Breast epithelium (tissue), 4 donors: ENCODE results near the gene UTS2R. TPM values are rescaled to one million over a fixed set of nuclear protein-coding genes. Genes with fewer than 3 reads are reported as not detected.

ENCODE experiments used
- DNase-seq, 2 donors: peaks; one replicate each; pipeline ENCODE4 v3.0.0-alpha.2; 2019; ENCODE audit warnings: low spot score in 2 of 2
- H3K27ac ChIP-seq, 2 donors: fragments of 200-600 bp; sonication (generic) in 1 of 2; one replicate each; pipeline ENCODE4 v1.5.1; 2016 to 2019; ENCODE audit warnings: mild to moderate bottlenecking in 1 of 2
- H3K27me3 ChIP-seq, 2 donors: fragments of 200-600 bp; sonication (generic) in 1 of 2; one replicate each; pipeline versions ENCODE4 v1.5.1 to v1.6.0; 2017 to 2019; ENCODE audit warnings: control low read depth in 1 of 2, mild to moderate bottlenecking in 1 of 2
- H3K36me3 ChIP-seq: fragments of 200-600 bp; one replicate; pipeline ENCODE4 v1.5.1; 2019
- H3K4me1 ChIP-seq, 2 donors: fragments of 200-600 bp; sonication (generic); one replicate each; pipeline ENCODE4 v1.5.1; 2016 to 2019; ENCODE audit warnings: control low read depth in 1 of 2
- H3K4me3 ChIP-seq, 3 donors: fragments of 200-600 bp; sonication (generic); 1 replicate in 2 of 3; 2 replicates in 1 of 3; pipeline ENCODE4 v1.5.1; 2016 to 2019; ENCODE audit warnings: mild to moderate bottlenecking in 3 of 3, moderate library complexity in 2 of 3
- H3K9me3 ChIP-seq, 2 donors: fragments of 200-600 bp; sonication (generic) in 1 of 2; one replicate each; pipeline ENCODE4 v1.5.1; 2016 to 2019; ENCODE audit warnings: control low read depth in 1 of 2
- CTCF ChIP-seq, 3 donors: fragments of 450-650 bp; IDR thresholded peaks; one replicate each; pipeline ENCODE4 v1.5.1; 2016 to 2017; ENCODE audit warnings: antibody characterized with exemption in 3 of 3, mild to moderate bottlenecking in 3 of 3, moderate library complexity in 3 of 3
- POLR2A ChIP-seq: fragments of 450-650 bp; IDR thresholded peaks from one replicate; pipeline ENCODE4 v1.6.1; 2016; ENCODE audit warnings: antibody characterized with exemption, mild to moderate bottlenecking, moderate library complexity
- POLR2AphosphoS5 ChIP-seq, 3 donors: sonication (generic); formaldehyde crosslinking; IDR thresholded peaks; one replicate each; pipeline ENCODE4 v1.6.1; 2017; ENCODE audit warnings: antibody characterized with exemption in 3 of 3
- intact Hi-C: fragments of 100-400 bp; cut with DNase I; formaldehyde crosslinking; loops from one replicate; pipeline ENCODE4 v1.15.1; 2023; ENCODE audit warnings: low total_unique reads
- total RNA-seq, 3 donors: library from RNA; depleted of rRNA; stranded (reverse); fragments of >200 nt; gene quantifications; one replicate each; pipeline ENCODE4 v1.1.0, GENCODE V29; 2016

Gene UTS2R
- total RNA-seq, 3 donors from 2014 or later = 0.33 TPM; not detected in 2

- peaks cover 5 to 12% of the 10 kb centered on the region in 2 donors for H3K4me1 ChIP-seq
- no peak overlapping the region for H3K27ac ChIP-seq
- intact Hi-C loops = loop anchor here (10.0 kb wide), 2 partner anchors 84 to 124 kb away; no protein-coding TSS in a partner anchor
- DNase-seq = no peak
- no peaks in the 10 kb centered on the region for H3K9me3 ChIP-seq
- no peak for TF ChIP-seq POLR2AphosphoS5 (IDR thresholded peaks at IDR 0.05)
- H3K4me3 ChIP-seq = no peak overlapping the region
- no peaks in the 10 kb centered on the region for H3K36me3 ChIP-seq
- no peaks in the 10 kb centered on the region for H3K27me3 ChIP-seq
Observed at GRCh38 chr17:82328141-82328993, 43.2 kb upstream of the UTS2R start.

DNA sequence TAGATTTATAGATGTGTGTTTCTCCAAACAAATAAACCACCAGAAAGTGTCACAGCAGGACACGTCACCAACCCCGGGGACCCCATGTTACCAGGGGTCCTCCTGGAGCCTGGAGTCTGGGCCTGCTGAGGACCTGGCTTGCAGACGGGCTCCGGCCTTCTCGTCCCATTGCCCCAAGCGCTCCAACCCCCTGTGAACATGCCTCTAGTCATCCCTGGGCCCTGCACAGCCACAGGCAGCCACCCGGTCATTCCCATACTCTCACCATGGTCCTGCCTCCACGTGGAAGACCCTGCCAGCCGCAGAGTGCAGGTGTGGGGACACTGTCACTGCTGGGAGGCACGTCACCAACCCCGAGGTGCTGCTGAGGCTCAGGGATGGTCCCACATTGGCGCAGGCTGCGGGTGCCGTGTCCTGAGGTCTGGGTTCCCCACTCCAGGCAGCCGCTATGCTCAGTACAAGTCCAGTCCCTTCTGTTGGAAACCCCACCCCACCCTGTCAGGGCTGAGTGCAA, 42.5 kb upstream of the UTS2R start:
- Histone ChIP-seq H3K4me3 (no peak overlapping the region), H3K9me3 (no peaks in the 10 kb centered on the region), H3K4me1 (peaks cover 5 to 12% of the 10 kb centered on the region in 2 donors), H3K27me3 (no peaks in the 10 kb centered on the region), H3K27ac (no peak overlapping the region), H3K36me3 (no peaks in the 10 kb centered on the region)
- DNase-seq = no peak
- intact Hi-C loops = loop anchor here (10.0 kb wide), 2 partner anchors 84 to 124 kb away; no protein-coding TSS in a partner anchor
- TF ChIP-seq POLR2AphosphoS5 (IDR thresholded peaks at IDR 0.05) = no peak

DNA sequence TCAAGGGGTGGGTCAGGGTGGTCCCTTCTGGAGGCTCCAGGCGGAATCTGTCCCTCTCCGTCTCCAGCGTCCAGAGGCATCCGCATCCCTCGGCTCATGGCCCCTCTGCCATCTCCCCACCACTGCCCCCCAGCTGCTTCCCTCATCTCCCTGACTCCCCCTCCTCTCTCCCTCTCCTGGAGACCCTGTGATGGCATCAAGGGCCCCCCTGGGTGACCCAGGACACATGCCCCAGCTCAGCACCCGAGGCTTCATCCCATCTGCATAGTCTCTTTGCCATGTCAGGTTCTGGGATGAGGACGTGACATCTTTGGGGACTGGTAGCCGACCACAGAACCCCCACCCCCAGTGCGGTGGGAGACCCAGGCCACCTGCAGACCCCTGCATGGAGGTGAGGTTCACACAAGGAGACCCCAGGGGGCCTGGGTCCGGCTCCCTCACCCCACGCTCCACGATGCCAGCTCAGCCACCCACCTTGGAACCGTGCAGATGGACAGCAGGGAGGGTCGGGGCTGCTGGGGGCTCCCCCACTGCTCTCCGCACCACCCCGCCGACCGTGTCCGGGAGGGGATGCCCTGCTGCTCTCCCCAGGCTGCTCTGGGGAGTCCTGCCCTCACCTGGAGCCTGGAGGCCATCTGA, 41.8 kb upstream of the UTS2R start:
- Histone ChIP-seq H3K36me3 (no peaks in the 10 kb centered on the region), H3K27me3 (no peaks in the 10 kb centered on the region), H3K27ac (no peak overlapping the region), H3K4me1 (peaks cover 5 to 14% of the 10 kb centered on the region in 2 donors), H3K9me3 (no peaks in the 10 kb centered on the region), H3K4me3 (no peak overlapping the region)
- no peak for TF ChIP-seq POLR2AphosphoS5 (IDR thresholded peaks at IDR 0.05)
- TF ChIP-seq CTCF (IDR thresholded peaks at IDR 0.05) = no peak
- TF ChIP-seq POLR2A = no peak
- intact Hi-C loops = loop anchor here (10.0 kb wide), 2 partner anchors 85 to 125 kb away; no protein-coding TSS in a partner anchor
- no peak for DNase-seq

- H3K27ac ChIP-seq = no peak overlapping the region
- intact Hi-C loops = no loop called here
- H3K4me3 ChIP-seq = peak overlapping the region in 1 of 3 donors; percentile 11
- H3K27me3 ChIP-seq = no peaks in the 10 kb centered on the region
- peaks cover 5 to 15% of the 10 kb centered on the region in 2 donors for H3K4me1 ChIP-seq
- DNase-seq = no peak
- H3K36me3 ChIP-seq = no peaks in the 10 kb centered on the region
- no peak for TF ChIP-seq POLR2AphosphoS5 (IDR thresholded peaks at IDR 0.05)
- no peak for TF ChIP-seq CTCF (IDR thresholded peaks at IDR 0.05)
- TF ChIP-seq POLR2A = no peak
- H3K9me3 ChIP-seq = no peaks in the 10 kb centered on the region
Observed at GRCh38 chr17:82330322-82331239, 41.0 kb upstream of the UTS2R start.

DNA sequence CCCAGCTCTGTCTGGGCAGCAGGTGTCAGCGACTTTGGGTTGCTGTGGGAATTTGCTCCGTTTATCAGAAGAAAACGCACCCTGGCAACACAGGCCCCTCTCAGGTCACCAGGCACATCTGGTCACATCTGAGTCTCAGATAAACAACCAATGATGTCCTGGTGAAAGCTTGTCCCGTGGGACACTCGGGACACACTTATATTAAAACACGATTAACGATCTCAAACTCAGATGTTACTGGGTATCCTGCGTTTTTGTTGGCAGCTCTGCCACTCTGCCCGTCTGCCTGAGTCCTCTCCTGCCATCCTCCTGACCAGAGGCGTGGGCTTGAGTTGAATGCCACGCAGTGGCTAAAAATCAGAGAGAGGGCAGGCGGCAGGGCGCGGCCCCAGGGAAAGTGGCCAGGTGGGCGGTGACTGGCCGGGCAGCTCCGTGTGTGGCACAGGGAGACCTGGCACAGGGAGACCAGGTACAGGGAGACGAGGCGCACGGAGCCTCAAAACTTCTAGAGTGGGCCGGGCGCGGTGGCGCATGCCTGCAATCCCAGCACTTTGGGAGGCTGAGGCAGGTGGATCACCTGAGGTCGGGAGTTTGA, 40.1 kb upstream of the UTS2R start:
- Histone ChIP-seq H3K27me3 (no peaks in the 10 kb centered on the region), H3K4me1 (peaks cover 5 to 15% of the 10 kb centered on the region in 2 donors), H3K4me3 (peak overlapping the region in 1 of 3 donors; percentile 69), H3K27ac (no peak overlapping the region), H3K36me3 (no peaks in the 10 kb centered on the region), H3K9me3 (no peaks in the 10 kb centered on the region)
- DNase-seq = no peak
- intact Hi-C loops = no loop called here
- no peak for TF ChIP-seq CTCF (IDR thresholded peaks at IDR 0.05)
- TF ChIP-seq POLR2AphosphoS5 (IDR thresholded peaks at IDR 0.05) = no peak
- no peak for TF ChIP-seq POLR2A
